ENCODE results near the gene CBFA2T3.

Gene CBFA2T3

GRCh38 chr16:88880226-88881006 lies 96.6 kb downstream of the CBFA2T3 start:
- Histone ChIP-seq H3K9me3 (ENCODE audit: control insufficient read depth, insufficient read depth, low read length) (no peaks in the 10 kb centered on the region), H3K36me3 (ENCODE audit: control insufficient read depth, insufficient read depth, low read length) (no peaks in the 10 kb centered on the region), H3K27me3 (ENCODE audit: control insufficient read depth, insufficient read depth, low read length) (no peaks in the 10 kb centered on the region), H3K9ac (ENCODE audit: low read depth, low read length) (no peak overlapping the region), H3K4me1 (ENCODE audit: control insufficient read depth, insufficient read depth, low read length) (no peaks in the 10 kb centered on the region), H3K4me3 (ENCODE audit: low read depth, low read length) (no peak overlapping the region)

DNA sequence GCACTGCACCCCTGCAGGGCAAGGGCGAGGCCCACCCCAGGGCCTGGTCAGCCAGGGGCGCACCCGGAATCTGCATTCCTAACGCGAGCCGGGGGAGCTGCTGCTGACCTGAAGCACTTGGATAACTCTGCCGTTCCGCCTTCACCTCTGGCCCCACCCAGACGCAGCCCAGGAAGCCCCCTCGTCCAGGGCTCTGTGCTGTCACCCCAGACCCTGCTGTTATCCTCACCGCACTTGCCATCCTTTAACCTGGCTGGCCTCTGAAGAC lies 97.3 kb downstream of the CBFA2T3 start:
- Histone ChIP-seq H3K4me1 (ENCODE audit: control insufficient read depth, insufficient read depth, low read length) (no peaks in the 10 kb centered on the region), H3K9ac (ENCODE audit: low read depth, low read length) (no peak overlapping the region), H3K36me3 (ENCODE audit: control insufficient read depth, insufficient read depth, low read length) (no peaks in the 10 kb centered on the region), H3K9me3 (ENCODE audit: control insufficient read depth, insufficient read depth, low read length) (no peaks in the 10 kb centered on the region), H3K27me3 (ENCODE audit: control insufficient read depth, insufficient read depth, low read length) (no peaks in the 10 kb centered on the region), H3K4me3 (ENCODE audit: low read depth, low read length) (no peak overlapping the region)

DNA sequence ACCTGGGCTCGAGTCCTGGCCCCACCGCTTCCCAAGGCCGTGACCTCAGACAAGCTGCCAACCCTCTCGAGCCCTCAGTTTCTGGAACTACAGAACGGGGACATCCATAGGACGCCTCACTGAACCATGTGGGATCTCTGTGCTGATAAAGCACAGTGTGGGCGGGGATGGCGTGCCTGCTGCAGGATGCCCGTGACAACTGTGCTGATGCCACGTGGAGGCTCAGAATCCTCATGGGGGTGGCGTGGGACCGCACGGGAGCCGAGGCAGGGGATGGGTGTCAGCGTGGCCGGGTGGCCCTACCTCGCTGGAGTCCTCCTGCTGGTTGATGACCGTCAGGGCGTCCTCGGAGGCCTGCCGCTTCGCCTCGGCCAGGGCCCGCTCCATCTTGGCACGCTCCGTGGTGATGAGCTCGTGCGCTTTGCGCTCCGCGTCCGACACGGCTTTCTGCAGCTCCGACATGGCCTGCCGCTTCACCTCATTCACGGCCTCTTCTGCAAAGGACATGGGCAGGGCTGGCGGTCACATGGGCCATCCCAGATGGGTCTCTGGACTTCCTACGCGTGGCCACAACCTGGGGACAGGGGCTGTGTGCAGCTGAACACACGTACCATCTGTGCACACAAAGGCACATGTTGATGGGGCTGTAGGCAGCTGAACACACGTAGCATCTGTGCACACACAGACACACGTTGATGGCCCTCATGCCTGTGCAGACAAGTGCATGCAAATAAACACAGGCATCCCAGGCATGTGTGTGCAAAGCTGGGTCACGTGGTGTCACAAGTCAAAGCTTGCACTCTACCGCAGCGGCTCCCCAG lies 97.8 kb downstream of the CBFA2T3 start:
- no peaks in the 10 kb centered on the region for H3K9me3 ChIP-seq (ENCODE audit: control insufficient read depth, insufficient read depth, low read length)
- no peak overlapping the region for H3K9ac ChIP-seq (ENCODE audit: low read depth, low read length)
- no peak overlapping the region for H3K4me3 ChIP-seq (ENCODE audit: low read depth, low read length)
- no peaks in the 10 kb centered on the region for H3K4me1 ChIP-seq (ENCODE audit: control insufficient read depth, insufficient read depth, low read length)
- no peaks in the 10 kb centered on the region for H3K27me3 ChIP-seq (ENCODE audit: control insufficient read depth, insufficient read depth, low read length)
- no peaks in the 10 kb centered on the region for H3K36me3 ChIP-seq (ENCODE audit: control insufficient read depth, insufficient read depth, low read length)

- no peaks in the 10 kb centered on the region for H3K36me3 ChIP-seq (ENCODE audit: control insufficient read depth, insufficient read depth, low read length)
Measured at GRCh38 chr16:88878356-88878755, 98.7 kb downstream of the CBFA2T3 start.

GRCh38 chr16:88877564-88878289 lies 99.3 kb downstream of the CBFA2T3 start:
- H3K27me3 ChIP-seq (ENCODE audit: control insufficient read depth, insufficient read depth, low read length), result no peaks in the 10 kb centered on the region
- H3K36me3 ChIP-seq (ENCODE audit: control insufficient read depth, insufficient read depth, low read length), result no peaks in the 10 kb centered on the region
- no peak overlapping the region for H3K9ac ChIP-seq (ENCODE audit: low read depth, low read length)
- no peaks in the 10 kb centered on the region for H3K9me3 ChIP-seq (ENCODE audit: control insufficient read depth, insufficient read depth, low read length)
- H3K4me3 ChIP-seq (ENCODE audit: low read depth, low read length), result no peak overlapping the region
- H3K4me1 ChIP-seq (ENCODE audit: control insufficient read depth, insufficient read depth, low read length), result no peaks in the 10 kb centered on the region

More at GRCh38 chr16:88878356-88878755, 98.7 kb downstream of the CBFA2T3 start:
- no peaks in the 10 kb centered on the region for H3K4me1 ChIP-seq (ENCODE audit: control insufficient read depth, insufficient read depth, low read length)
- H3K4me3 ChIP-seq (ENCODE audit: low read depth, low read length), result no peak overlapping the region
- H3K9ac ChIP-seq (ENCODE audit: low read depth, low read length), result no peak overlapping the region
- no peaks in the 10 kb centered on the region for H3K9me3 ChIP-seq (ENCODE audit: control insufficient read depth, insufficient read depth, low read length)
- H3K27me3 ChIP-seq (ENCODE audit: control insufficient read depth, insufficient read depth, low read length), result no peaks in the 10 kb centered on the region

DNA sequence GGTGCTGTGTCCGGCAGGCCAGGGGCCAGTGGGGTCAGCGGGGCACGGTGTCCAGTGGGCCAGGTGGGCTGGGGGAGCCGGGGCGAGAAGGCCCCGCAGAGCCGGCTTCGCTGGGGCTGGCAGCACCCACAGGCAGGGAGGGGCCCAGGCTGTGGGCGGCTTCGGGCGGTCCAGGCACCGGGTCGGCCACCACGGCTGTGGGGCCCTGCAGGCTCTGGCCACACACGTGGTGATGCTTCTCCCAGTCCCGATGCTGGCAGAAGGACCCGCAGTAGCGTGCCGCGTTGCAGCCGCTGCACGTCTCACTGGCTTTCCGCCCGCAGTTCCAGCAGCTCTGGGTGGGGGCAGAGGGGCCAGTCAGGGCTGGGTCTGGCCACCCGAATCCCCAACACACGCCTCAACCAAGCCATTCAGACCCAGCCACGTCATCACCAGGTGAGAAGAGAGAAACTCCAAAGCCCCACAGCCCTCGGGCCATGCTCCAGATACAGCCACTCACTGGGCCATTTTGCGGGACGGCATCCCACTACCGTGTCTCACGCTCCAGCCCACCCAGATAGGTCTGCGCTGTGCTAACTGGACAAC lies 100.0 kb downstream of the CBFA2T3 start:
- no peaks in the 10 kb centered on the region for H3K36me3 ChIP-seq (ENCODE audit: control insufficient read depth, insufficient read depth, low read length)
- no peaks in the 10 kb centered on the region for H3K27me3 ChIP-seq (ENCODE audit: control insufficient read depth, insufficient read depth, low read length)
- H3K4me3 ChIP-seq (ENCODE audit: low read depth, low read length), result no peak overlapping the region
- no peaks in the 10 kb centered on the region for H3K9me3 ChIP-seq (ENCODE audit: control insufficient read depth, insufficient read depth, low read length)
- no peaks in the 10 kb centered on the region for H3K4me1 ChIP-seq (ENCODE audit: control insufficient read depth, insufficient read depth, low read length)
- H3K9ac ChIP-seq (ENCODE audit: low read depth, low read length), result no peak overlapping the region

DNA sequence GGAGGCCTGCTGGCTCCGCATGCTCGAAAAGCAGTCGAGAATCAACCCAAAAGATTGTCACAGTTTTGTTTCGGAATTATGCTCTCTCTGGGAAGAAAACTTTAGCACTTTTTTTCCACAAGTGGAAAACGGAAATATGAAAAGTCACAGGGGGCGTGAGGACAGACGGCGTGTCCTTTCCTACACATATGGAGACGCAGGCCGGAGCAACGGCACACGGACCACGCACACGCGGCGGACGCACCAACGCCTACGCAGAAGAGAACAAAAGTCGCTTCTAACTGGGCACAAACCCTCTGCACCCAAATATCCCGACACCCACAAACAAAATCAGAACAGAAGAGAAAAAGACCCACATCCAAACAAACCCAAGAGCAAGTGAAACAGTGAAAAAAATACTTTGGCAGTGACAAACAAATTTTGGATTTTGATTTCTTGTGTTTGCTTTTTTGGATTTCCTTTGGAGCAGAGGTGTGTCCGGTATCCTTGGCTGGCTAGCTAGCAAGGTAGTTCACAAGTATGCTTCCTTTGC lies 101.2 kb downstream of the CBFA2T3 start:
- Histone ChIP-seq H3K36me3 (ENCODE audit: control insufficient read depth, insufficient read depth, low read length) (no peaks in the 10 kb centered on the region), H3K9me3 (ENCODE audit: control insufficient read depth, insufficient read depth, low read length) (no peaks in the 10 kb centered on the region), H3K27me3 (ENCODE audit: control insufficient read depth, insufficient read depth, low read length) (no peaks in the 10 kb centered on the region)

GRCh38 chr16:88874938-88875599 lies 101.9 kb downstream of the CBFA2T3 start:
- no peaks in the 10 kb centered on the region for H3K36me3 ChIP-seq (ENCODE audit: control insufficient read depth, insufficient read depth, low read length)
- H3K4me3 ChIP-seq (ENCODE audit: low read depth, low read length), result no peak overlapping the region
- no peaks in the 10 kb centered on the region for H3K9me3 ChIP-seq (ENCODE audit: control insufficient read depth, insufficient read depth, low read length)
- no peaks in the 10 kb centered on the region for H3K27me3 ChIP-seq (ENCODE audit: control insufficient read depth, insufficient read depth, low read length)
- H3K9ac ChIP-seq (ENCODE audit: low read depth, low read length), result no peak overlapping the region
- H3K4me1 ChIP-seq (ENCODE audit: control insufficient read depth, insufficient read depth, low read length), result no peaks in the 10 kb centered on the region

More for the DNA sequence above, 101.2 kb downstream of the CBFA2T3 start:
- Histone ChIP-seq H3K4me1 (ENCODE audit: control insufficient read depth, insufficient read depth, low read length) (no peaks in the 10 kb centered on the region), H3K4me3 (ENCODE audit: low read depth, low read length) (no peak overlapping the region), H3K9ac (ENCODE audit: low read depth, low read length) (no peak overlapping the region)

DNA sequence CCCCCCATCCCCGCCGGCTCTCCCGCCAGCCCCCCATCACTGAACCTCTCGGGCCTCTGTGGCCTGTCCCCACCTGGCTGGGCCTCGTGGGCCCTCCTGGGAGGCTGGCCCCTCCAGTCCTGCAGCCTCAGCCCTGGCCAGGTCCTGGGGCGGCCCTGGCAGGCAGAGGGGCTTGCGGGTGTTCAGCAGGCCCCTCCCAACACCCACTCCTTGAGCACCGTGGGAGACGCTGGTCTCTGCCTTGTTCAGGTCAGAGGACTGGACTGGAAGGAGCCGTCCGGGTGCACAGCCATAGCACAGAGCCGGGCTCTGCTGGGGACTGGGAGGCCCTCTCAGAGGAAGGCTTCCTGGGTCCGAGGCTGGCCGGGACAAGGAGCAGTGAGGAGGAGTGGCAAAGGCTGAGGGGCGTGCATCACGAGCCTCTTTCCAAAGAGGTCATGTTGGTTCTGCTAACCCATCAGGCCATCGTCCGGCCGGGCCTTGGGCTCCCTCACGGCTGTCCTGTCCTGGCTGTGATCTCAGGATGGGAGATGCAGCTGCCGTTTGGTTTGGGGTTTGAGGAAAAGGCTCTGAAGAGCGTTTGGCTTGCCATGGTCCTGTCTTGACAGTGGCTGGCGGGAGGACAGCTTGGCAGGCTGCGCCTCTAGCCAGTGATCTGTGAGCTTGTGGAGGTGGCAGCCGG lies 104.2 kb downstream of the CBFA2T3 start:
- Histone ChIP-seq H3K4me1 (ENCODE audit: control insufficient read depth, insufficient read depth, low read length) (no peaks in the 10 kb centered on the region), H3K9me3 (ENCODE audit: control insufficient read depth, insufficient read depth, low read length) (no peaks in the 10 kb centered on the region), H3K4me3 (ENCODE audit: low read depth, low read length) (no peak overlapping the region), H3K36me3 (ENCODE audit: control insufficient read depth, insufficient read depth, low read length) (no peaks in the 10 kb centered on the region), H3K27me3 (ENCODE audit: control insufficient read depth, insufficient read depth, low read length) (no peaks in the 10 kb centered on the region), H3K9ac (ENCODE audit: low read depth, low read length) (no peak overlapping the region)

GRCh38 chr16:88871730-88872416 lies 105.1 kb downstream of the CBFA2T3 start:
- Histone ChIP-seq H3K4me3 (ENCODE audit: low read depth, low read length) (no peak overlapping the region), H3K27me3 (ENCODE audit: control insufficient read depth, insufficient read depth, low read length) (no peaks in the 10 kb centered on the region), H3K9ac (ENCODE audit: low read depth, low read length) (no peak overlapping the region), H3K4me1 (ENCODE audit: control insufficient read depth, insufficient read depth, low read length) (no peaks in the 10 kb centered on the region), H3K9me3 (ENCODE audit: control insufficient read depth, insufficient read depth, low read length) (no peaks in the 10 kb centered on the region), H3K36me3 (ENCODE audit: control insufficient read depth, insufficient read depth, low read length) (no peaks in the 10 kb centered on the region)

Data from iPS-15b (cell line).